ENCODE data around the gene IL17A.

Gene IL17A

DNA sequence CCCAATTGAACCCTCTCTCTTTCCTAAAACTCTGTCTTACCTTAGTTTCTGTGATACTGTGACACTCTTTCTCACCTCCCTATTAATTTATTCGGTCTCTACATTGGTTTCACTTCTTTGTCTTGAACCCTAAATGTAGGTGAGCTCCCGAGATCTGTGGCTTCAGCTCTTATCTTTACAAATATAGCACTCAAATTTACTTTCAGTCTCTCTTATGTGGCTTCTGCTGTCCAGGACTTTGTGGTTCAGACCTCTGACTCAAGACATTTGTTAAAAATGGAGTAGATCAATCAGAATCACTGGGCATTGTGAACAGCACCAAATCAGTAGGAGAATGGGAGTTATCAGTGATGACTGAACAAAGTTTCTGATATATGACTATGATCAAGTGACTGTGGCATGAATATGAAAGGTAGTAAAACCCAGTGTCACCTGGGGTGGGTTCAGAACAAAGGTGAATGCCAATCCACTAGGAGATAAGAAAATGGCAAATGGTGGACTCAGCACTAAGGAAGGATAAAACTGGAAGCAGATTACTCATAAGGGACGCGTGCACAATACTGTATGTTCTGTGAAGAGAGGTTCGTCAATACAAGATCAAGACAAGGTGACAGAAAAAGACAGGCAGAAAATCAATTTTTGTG lies 30.9 kb downstream of the IL17A start:
- FAIRE-seq = no peak

DNA sequence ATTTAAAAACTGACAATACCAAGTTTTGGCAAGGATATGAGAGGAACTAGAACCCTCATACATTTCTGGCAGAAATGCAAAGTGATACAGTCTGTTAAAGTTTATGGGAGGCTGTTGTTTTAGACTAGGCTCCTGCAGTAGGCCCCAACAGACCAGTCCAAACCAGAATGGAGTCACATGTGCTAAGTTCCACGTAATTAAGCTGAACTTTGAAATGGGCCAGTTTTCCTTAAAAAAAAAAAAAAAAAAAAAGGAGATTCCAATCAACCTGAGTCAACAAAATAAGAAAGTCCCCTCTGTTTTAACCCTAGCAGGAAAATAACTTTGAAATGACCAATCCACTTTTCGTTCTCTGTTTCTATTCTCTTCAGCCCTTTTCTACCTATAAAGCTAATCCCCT lies 31.6 kb downstream of the IL17A start:
- FAIRE-seq = no peak

GRCh38 chr6:52221302-52221701 lies 35.1 kb downstream of the IL17A start:
- no peak for FAIRE-seq

GRCh38 chr6:52227495-52227894 lies 41.3 kb downstream of the IL17A start:
- no peak for FAIRE-seq

- FAIRE-seq = no peak
Measured at GRCh38 chr6:52230685-52231084, 44.5 kb downstream of the IL17A start.

- no peak for FAIRE-seq
Measured at GRCh38 chr6:52231406-52232127, 45.4 kb downstream of the IL17A start.

GRCh38 chr6:52233005-52233404 lies 46.8 kb downstream of the IL17A start:
- FAIRE-seq = no peak

DNA sequence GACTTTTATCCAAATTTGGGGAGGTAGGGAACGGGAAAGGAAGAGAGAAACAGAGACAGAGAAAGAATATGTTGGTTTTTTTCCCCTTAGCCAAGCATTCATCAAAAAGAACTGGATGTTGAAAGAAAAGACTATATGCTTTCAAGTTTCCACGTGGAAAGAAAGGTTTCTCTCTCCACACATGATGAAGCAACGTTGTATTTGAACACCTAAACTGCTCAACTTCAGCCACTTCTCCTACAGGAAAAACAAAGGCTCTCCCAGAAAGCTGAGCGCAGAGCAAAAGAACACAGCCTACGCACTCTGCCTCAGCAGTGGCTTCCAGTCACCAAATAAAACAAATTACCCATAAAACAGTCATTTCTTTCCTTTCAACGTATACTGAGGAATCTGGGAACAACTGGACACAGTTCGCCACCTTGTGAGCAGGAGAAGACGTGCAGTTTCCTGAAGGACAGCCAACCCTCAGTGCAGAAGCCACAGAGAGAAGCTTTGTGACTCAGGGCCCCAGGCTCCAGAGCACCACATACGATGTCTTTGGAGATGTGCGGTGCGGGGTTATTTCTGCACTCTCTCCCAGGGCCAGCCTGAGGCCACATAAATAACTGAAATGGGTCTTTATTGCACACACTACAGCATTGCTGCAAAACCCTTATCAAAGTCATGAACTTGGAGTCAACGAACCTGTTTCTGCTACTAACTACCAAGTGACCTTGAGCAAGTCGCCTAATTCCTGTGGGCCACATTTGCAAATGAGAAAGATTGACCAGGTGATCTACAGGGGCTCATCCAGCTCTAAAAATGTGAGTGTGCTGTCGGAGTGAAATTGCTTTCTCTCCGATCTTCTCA lies 48.0 kb downstream of the IL17A start:
- no peak for FAIRE-seq

Data from colon (tissue), 2 donors.